22Rv1 (cell line): Measurements from ENCODE around the gene HGFAC.

ENCODE experiments used
- H3K27ac ChIP-seq: fragments of 450-650 bp; 2 replicates; pipeline ENCODE4 v1.5.1; 2017
- ZFX ChIP-seq: fragments of 450-650 bp; IDR thresholded peaks from 2 replicates; pipeline ENCODE4 v1.6.1; 2017; ENCODE audit warnings: antibody characterized with exemption, borderline replicate concordance
- TF ChIP-seq, protein P1 (sequence below): fragments of 450-650 bp; IDR thresholded peaks from 2 replicates; pipeline ENCODE4 v1.5.1; 2017; ENCODE audit warnings: mild to moderate bottlenecking

HGFAC gene

DNA sequence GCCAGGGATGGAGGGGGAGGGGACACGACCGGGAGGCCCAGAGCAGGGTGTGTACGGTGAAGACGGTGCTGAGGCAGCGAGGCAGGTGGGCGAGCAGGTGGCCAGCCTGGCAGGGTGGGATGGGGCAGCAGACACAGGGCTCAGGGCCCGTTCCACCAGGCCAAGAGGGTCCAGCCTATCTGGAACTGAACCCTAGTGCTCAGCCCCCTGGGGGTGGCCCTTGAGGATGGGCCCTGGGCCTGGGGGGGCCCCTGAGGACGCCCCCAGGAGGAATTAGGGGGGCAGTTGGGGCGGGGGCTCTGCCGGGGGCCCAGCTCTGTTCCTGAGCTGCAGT is 3.0 kb upstream of the HGFAC start:
- no peak overlapping the region for H3K27ac ChIP-seq
- no peak for TF ChIP-seq ZFX
- TF ChIP-seq, protein P1, sequence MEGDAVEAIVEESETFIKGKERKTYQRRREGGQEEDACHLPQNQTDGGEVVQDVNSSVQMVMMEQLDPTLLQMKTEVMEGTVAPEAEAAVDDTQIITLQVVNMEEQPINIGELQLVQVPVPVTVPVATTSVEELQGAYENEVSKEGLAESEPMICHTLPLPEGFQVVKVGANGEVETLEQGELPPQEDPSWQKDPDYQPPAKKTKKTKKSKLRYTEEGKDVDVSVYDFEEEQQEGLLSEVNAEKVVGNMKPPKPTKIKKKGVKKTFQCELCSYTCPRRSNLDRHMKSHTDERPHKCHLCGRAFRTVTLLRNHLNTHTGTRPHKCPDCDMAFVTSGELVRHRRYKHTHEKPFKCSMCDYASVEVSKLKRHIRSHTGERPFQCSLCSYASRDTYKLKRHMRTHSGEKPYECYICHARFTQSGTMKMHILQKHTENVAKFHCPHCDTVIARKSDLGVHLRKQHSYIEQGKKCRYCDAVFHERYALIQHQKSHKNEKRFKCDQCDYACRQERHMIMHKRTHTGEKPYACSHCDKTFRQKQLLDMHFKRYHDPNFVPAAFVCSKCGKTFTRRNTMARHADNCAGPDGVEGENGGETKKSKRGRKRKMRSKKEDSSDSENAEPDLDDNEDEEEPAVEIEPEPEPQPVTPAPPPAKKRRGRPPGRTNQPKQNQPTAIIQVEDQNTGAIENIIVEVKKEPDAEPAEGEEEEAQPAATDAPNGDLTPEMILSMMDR, result no peak

DNA sequence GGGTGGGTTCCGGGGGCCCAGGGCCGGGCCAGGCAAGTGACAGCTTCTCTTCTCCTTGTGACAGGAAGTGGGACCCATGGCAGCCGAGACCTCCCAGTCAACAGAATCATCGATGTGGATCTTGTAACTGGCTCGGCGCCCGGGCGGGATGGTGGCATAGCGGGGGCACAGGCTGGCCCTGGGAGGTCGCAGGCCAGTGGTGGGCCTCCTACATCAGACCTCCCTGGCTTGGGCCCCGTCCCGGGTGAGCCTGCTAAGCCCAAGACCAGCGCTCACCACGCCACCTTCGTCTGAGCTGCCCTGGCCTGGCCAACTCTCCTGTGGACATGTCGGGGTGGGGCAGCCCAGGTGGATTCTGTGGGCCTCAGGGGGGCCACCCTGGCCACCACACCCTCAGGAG is 2.4 kb upstream of the HGFAC start:
- TF ChIP-seq, protein P1, result no peak
- TF ChIP-seq ZFX, result no peak
- no peak overlapping the region for H3K27ac ChIP-seq

DNA sequence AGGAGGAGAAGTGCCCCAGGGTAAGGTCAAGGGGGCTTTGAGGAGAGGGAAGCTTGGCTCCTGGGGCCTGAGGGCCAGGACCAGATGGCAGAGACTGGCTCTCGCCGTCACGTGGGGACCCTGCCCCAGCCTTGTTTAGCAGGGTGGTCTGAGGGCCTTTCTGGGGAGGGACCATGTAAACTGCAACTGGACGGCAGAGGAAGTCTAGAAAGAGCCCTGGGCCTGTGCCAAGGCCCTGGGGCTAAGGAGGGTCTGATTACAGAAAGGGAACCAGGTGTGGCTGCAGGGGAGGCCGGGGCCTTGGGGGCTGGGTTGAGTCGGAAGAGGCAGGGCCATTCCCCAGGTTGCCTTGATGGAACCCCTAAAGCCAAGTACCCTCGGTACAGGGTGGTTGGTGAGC is 1.8 kb upstream of the HGFAC start:
- TF ChIP-seq, protein P1, result no peak
- TF ChIP-seq ZFX, result no peak
- no peak overlapping the region for H3K27ac ChIP-seq

DNA sequence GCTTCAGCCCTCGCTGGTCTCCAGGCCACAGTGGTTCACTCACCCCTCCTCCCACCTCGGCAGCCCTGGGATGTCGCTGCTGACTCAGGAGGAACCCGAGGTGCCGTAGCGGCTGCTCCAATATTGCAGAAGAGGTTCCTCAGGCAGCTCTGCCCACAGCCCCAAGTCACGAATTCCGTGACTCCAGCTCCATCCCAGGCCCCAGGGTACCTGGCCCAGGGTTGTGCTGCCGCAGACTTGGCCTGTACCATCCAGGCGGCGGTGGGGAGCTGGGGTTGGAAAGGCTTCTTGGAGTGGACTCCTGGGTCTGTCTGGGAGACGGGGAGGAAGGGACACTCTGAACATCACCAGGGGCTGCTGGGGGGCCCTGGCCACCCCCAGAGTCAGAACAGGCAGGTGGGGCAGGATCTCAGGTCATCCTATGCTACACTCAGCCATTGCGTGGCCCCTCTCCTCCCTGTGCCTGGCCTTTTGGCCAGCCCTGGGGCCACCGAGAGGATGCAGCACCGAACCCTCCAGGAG is 728 bp upstream of the HGFAC start:
- TF ChIP-seq, protein P1, result no peak
- no peak for TF ChIP-seq ZFX
- no peak overlapping the region for H3K27ac ChIP-seq

DNA sequence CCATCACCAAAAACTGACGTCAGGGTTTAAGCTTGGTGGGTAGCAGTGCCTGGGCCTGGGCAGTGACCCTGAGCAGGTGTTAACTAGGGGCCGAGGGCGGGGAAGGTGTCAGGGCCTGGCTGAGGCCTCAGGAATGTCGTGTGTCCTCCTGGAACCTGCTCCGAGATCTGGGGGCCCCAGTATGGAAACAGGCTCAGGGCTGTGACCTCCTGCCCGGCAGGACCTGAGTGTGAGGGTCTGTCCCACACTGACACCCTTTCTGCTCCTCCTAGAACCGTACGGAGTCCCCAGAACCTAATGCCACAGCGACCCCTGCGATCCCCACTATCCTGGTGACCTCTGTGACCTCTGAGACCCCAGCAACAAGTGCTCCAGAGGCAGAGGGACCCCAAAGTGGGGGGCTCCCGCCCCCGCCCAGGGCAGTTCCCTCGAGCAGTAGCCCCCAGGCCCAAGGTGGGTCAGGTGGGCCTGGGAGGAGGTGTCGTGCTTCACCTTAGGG is 741 bp downstream of the HGFAC start:
- TF ChIP-seq, protein P1, result no peak
- no peak for TF ChIP-seq ZFX

DNA sequence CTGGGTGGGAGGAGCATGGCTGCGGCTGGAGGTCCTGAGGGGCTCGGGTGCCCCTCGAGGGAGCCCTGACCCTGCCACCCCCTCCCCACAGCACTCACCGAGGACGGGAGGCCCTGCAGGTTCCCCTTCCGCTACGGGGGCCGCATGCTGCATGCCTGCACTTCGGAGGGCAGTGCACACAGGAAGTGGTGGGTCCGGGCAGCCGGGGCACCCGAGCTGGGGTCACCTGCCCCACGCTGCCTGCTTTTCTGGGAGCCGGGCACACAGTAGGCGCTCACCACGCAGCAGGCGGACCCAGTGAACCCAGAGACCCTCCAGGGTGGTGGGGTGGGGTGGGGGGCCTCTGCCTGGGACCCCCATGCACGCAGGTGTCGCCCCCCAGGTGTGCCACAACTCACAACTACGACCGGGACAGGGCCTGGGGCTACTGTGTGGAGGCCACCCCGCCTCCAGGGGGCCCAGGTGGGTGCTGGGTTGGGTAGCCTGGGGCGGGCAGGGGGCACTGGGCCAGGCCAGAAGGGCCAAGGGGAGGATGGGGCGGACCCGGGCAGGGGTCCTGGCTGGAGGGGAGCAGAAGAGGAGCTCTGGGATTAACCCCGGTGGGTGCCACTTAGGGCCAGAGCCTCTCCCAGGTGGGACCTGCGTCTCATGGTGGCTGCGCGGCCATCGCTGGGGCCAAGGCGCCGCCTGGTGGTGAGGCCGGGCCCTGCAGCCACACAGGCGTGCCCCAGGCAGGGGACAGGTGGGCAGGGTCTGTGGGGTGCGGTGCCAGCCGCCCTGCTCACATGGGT is 1.4 kb downstream of the HGFAC start:
- H3K27ac ChIP-seq, result no peak overlapping the region
- no peak for TF ChIP-seq ZFX
- TF ChIP-seq, protein P1, result peak; percentile 97

More for the DNA sequence above, 741 bp downstream of the HGFAC start:
- H3K27ac ChIP-seq, result no peak overlapping the region

DNA sequence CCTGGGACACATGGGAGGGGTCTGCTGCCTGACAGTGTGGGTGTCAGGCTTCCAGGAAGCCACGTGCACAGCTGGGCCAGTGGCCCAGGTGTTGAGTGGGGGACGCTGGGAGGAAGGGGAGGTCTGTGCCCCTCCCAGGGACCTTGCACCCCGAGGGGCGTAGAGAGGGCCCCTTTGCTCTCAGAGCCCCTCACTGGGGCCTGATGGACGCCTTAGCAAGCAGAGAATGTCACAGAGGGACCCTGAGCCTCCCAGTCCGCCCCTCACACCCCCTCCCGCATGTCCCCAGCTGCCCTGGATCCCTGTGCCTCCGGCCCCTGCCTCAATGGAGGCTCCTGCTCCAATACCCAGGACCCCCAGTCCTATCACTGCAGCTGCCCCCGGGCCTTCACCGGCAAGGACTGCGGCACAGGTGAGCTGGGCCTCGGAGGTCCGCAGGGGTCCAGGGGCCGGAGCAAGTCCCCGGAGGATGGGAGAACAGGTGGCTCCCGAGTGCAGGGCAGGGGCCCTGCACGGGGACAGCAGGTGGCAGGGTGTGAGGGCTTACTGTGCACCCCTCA is 2.1 kb downstream of the HGFAC start:
- TF ChIP-seq, protein P1, result peak; percentile 66
- TF ChIP-seq ZFX, result no peak
- no peak overlapping the region for H3K27ac ChIP-seq
